HG03439 (cell line): ENCODE measurements around the gene CMPK2.

ENCODE experiments used
- ATAC-seq: cut with Tn5 transposase; IDR thresholded peaks from one replicate; pipeline ENCODE4 v1.9.1; 2021; ENCODE audit warnings: mild to moderate bottlenecking, moderate library complexity; ENCODE audit not compliant: unreplicated experiment

CMPK2 gene

GRCh38 chr2:6845312-6845711 lies 20.4 kb downstream of the CMPK2 start:
- ATAC-seq: no peak

DNA sequence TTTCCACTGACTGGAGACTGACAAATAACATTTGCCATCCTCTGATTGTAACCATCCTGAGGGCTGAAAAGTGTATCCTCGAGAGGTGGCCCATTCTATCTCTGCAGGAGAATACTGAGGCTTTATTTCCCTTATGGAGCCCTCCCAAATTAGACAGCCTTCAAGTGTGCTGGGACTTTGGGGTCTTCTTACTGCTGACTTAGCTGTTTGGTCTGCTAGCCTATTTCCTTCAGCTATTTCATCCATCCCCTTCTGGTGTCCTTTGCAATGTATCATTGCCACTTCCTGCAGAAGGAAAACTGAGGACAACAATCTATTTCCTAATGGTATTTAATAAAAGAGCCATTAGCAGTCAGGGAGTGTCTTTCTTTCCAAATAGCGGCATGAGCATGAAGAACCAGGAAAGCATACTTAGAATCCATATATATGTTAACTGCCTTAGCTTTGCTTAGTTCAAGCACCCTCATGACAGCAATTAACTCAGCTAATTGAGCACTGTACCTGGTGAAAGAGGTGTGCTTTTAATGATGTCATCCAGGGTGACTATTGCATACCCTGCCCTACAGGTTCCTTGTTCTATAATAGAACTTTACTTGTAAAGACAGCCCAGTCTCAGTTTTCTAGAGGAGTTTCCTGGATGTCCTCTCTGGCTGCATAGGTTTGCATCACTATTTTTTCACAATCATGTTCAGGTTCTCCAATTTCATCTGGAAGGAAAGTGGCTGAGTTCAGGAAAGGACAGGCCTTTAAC lies 24.0 kb downstream of the CMPK2 start:
- no peak for ATAC-seq

DNA sequence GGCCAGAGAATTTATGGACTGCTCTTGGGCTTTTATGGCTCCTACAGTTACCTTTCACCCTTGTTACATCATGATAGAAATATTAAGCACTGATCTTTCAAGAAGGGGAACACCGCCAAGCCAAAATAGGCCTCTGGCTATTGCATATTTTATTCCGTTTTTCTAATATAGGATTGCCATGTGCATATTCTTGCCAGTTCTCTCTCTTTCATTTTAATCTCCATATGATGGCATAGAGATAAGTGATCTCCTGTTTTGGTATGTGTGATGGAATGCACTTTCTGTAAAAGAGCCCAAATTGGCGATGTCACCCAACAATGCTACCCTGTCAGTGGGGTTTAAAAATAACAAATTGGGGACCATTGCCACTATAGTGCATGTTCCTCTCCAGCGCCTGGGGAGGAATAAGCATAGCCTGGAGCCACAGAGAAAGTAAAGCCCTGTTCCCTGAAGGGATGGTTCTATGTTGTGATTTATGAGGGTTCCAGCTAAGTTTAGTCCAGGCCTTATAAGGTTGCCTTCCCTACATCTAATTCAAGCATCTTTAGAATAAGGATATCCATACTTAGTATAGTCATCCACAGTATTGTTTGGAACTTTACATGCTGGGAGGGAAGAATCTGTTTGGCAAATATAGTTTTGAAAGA lies 26.9 kb downstream of the CMPK2 start:
- no peak for ATAC-seq

- ATAC-seq: no peak
Observed at GRCh38 chr2:6835467-6835866, 30.2 kb downstream of the CMPK2 start.

DNA sequence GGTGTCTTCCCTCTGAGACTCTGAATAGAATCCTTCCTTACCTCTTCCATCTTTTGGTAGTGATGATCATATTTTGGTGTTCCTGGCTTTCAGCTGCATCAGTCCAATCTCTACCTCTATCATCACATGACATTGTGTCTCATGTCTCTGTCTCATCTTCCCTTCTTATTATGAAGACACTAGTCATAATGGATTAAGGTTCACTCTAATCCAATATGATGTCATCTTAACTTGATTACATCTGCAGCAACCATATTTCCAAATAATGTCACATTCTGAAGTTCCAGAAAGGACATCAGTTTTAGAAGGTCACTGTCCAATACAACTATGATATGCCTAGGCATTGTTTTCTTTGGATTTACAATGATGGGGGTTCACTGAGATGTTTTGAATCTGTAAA lies 31.5 kb downstream of the CMPK2 start:
- no peak for ATAC-seq

DNA sequence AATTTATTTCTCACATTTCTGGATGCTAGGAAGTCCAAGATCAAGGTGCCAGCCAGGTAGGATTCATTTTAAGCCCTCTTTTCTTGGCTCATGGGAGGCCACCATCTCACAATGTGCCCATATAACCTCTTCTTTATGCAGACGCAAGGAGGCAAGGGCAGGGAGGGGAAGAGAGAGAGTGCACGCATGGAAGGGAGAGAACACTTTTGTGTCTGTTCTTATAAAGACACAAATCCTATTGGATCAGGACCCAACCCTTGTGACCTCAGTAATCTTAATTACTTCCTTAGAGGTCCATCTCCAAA lies 32.5 kb downstream of the CMPK2 start:
- ATAC-seq: no peak

DNA sequence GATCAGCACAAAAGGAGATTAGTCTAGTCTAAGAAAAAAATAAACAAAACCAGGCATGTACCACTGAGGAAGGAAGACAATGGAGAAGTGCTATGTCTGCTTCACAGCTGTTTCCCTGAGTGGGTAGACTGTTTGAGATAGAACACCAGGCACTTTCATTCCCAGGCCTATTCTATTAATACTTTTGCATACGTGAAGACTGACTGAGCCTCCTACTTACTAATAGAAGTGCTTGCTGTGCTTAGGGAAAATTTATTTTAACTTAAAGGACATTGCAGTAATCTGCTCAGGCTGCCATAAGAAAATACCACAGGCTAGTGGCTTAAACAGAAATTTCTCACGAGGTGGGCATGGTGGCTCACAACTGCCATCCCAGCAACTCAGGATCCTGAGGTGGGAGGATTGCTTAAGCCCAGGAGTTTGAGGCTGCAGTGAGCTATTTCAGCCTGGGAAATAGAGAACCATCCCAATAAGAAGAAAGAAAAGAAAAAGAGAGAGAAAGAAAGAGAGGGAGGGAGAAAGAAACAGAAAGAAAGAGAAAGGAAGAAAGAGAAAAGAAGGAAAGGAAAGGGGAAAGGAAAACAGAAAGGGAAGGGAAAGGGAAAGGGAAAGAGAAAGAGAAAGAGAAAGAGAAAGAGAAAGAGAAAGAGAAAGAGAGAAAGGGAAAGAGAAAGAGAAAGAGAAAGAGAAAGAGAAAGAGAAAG lies 33.0 kb downstream of the CMPK2 start:
- no peak for ATAC-seq

DNA sequence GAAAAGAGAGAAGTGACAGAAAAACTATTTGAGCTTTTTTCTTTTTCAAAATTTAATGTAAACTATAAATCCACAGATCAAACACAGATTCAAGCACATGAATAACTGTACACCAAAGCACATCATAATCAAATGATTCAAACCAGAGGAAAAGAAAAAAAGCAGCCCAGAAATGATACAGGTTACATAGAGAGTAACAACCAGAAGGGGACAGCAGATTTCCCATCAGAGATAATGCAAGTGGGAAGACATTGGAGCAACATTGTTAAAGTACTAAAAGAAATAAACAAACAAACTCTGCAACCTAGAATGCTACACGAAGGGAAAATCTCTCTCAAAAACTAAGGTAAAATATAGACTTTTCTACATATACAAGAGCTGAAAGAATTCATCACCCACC lies 34.5 kb downstream of the CMPK2 start:
- ATAC-seq: no peak

GRCh38 chr2:6828299-6828584 lies 37.5 kb downstream of the CMPK2 start:
- no peak for ATAC-seq

GRCh38 chr2:6827566-6828298 lies 38.0 kb downstream of the CMPK2 start:
- no peak for ATAC-seq

DNA sequence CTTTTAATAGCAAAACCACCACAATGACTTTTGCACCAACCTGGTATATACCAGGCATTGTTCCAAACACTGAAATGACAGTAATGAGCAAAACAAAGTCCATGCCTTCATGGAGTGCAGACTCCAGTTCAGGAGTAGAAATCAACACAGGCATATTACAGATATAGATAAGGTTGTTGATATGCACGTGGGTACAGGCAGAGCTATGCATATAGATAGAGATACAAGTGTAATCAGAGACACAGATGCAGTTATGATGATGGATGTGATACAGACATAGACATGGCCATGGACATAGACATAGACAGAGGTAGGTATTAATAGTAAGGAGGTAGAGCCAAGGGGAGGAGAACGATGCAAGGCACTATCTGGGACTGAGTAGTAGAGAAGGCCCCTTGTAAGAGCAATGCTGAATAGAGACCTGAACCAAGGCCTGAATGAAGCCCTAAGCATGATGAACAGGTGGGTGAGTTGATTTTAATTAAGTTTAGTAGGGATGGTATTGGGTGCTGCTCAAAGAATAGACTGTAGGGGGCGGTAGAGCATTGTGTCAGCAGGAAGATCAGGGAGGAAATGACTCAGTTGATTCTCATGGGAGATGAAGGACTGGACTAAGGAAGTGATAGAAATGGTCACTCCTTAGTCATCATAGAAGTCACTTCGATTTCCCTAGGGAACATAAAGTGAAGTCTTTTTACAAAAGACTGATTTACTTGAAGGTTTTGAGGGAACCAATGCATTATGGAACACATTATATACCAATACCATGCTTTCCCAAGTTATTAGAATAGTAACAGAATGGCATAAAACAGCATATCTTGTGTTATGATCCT lies 39.4 kb downstream of the CMPK2 start:
- ATAC-seq: peak; percentile 92

- ATAC-seq: no peak
Observed at GRCh38 chr2:6824962-6825361, 40.7 kb downstream of the CMPK2 start.

- ATAC-seq: no peak
Observed at GRCh38 chr2:6823111-6823510, 42.6 kb downstream of the CMPK2 start.

DNA sequence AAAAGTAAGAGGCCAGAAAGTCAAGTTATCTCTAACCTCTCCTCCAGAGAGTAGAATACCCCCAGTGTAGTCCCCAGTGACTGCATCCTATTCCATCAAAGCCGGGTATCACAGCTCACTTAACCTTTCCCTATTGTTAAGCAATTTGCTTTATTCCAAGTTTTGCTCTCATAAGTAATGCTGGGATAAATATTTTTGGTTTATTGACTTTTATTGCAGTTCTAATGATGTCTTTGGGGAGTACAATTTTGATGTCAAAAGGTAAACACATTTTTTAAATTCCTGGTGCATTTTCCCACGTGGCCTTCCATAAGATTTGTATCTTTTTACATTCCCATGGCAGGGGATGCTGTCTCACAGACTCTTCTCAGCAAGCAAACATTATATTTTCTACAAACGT lies 43.3 kb downstream of the CMPK2 start:
- ATAC-seq: no peak

- no peak for ATAC-seq
Observed at GRCh38 chr2:6820903-6821584, 44.7 kb downstream of the CMPK2 start.

DNA sequence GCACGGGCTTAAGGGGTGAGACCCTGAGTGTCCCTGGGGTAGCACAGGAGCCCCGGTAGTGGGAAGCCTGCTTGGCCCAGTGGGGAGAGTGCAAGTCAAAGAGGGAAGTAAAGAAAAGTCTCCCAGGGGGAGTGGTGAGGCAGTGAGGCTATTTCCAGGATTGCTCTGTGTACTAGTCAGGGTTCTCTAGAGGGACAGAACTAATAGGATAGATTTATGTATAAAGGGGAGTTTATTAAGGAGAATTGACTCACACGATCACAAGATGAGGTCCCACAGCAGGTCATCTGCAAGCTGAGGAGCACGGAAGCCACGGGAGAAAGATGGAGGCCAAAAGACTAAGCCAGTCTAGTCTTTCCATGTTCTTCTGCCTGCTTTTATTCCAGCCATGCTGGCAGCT lies 45.5 kb downstream of the CMPK2 start:
- ATAC-seq: no peak

- no peak for ATAC-seq
Observed at GRCh38 chr2:6819668-6820067, 46.0 kb downstream of the CMPK2 start.

- ATAC-seq: no peak
Observed at GRCh38 chr2:6818012-6818411, 47.7 kb downstream of the CMPK2 start.

DNA sequence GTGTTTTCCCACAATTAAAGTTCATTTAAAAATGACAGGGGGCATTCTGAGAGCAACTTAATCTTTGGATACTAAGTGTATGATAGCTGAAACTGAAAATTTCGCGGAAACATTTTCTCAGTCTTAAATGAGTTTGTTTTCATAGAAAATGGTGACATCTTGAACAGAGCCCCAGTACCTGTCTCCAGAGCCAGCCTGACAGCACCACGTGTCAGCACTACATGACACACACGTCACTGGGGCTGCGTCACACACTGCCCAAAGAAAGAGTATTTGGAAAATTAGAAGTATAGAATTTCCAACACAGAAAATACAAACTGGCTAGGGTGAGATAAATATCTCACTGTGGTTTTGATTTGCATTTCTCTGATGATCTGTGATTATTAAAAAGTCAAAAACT lies 50.8 kb downstream of the CMPK2 start:
- no peak for ATAC-seq

DNA sequence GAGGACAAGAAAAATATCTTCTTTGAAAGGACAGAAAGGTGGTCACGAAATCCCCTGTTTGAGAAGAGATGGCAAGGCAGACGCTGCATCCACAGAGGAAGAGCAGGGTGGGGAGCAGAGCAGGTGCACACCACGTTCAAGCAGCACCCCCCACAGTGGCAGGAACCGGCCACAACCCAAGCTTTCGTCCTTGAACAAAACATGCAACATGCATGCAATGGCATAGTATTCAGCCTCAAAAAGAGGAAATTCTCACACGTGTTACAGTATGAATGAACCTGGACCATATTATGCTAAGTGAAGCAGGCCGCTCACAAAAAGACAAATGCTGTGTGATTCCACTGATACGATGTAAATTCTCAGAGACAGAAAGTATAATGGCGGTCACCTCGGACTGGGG lies 51.4 kb downstream of the CMPK2 start:
- no peak for ATAC-seq
